ENCODE results near the gene DRD1.

The DRD1 gene

DNA sequence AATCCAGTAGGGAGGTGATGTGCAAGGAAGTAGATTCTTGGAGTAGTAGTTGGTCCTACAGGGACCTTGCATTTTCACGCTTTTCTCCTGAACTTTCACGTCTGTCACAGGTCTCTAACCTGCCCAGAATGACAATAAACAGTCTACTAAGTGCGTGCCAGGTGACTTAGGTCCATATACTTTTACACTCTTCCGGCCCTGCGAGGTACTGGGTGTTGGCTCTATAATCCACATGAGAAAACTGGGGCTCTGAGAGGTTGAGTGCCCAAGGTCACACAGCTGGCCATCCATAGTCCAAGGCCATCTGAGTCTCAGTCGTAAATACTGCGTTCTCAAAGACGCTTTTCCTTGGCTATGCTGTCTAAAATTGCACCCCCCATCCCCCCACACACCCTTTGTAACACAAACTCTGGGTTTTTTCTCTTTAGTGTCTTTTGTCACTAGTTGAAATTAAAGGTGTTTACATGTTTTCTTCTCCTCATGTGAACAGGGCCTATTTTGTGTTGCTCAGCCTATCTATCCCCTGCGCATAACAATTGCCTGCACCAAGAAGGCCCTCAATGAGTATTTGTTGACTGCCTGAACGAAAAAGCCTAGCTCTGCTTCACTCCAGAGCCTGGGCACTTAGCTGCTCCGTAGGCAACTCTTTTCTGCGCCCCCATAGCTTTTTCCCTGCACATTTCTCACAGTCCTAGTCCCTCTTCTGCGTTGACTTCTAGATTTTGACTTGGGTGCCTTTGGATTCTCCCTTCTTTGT is 35.3 kb upstream of the DRD1 start:
- no peak for TF ChIP-seq MAX (IDR thresholded peaks at IDR 0.05; ENCODE audit: low read depth, low read length)
- TF ChIP-seq MYC (IDR thresholded peaks at IDR 0.05; ENCODE audit: low read depth, low read length): no peak
- no peak for TF ChIP-seq POLR2A (IDR thresholded peaks at IDR 0.05; ENCODE audit: extremely low read depth, insufficient read length)
- TF ChIP-seq, protein P1, sequence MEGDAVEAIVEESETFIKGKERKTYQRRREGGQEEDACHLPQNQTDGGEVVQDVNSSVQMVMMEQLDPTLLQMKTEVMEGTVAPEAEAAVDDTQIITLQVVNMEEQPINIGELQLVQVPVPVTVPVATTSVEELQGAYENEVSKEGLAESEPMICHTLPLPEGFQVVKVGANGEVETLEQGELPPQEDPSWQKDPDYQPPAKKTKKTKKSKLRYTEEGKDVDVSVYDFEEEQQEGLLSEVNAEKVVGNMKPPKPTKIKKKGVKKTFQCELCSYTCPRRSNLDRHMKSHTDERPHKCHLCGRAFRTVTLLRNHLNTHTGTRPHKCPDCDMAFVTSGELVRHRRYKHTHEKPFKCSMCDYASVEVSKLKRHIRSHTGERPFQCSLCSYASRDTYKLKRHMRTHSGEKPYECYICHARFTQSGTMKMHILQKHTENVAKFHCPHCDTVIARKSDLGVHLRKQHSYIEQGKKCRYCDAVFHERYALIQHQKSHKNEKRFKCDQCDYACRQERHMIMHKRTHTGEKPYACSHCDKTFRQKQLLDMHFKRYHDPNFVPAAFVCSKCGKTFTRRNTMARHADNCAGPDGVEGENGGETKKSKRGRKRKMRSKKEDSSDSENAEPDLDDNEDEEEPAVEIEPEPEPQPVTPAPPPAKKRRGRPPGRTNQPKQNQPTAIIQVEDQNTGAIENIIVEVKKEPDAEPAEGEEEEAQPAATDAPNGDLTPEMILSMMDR (IDR thresholded peaks at IDR 0.05; ENCODE audit: low read depth, low read length): no peak
- no peak for DNase-seq (ENCODE audit: low read depth)
- peak overlapping the region; percentile 75 for H3K4me3 ChIP-seq (ENCODE audit: low read depth, low read length)

GRCh38 chr5:175478384-175479124 is 34.6 kb upstream of the DRD1 start, which contains the start of gene SFXN1:
Gene SFXN1, plus strand, starts transcription at chr5:175478560. Its CDS starts 13,544 bp downstream, at chr5:175492104.
- peak; percentile 59 for DNase-seq (ENCODE audit: low read depth)
- H3K4me3 ChIP-seq (ENCODE audit: low read depth, low read length): peak within 1 kb of the TSS; percentile 75
- TF ChIP-seq POLR2A (IDR thresholded peaks at IDR 0.05; ENCODE audit: extremely low read depth, insufficient read length) (peak; percentile 50), MAX (IDR thresholded peaks at IDR 0.05; ENCODE audit: low read depth, low read length) (no peak)
- TF ChIP-seq, protein P1 (IDR thresholded peaks at IDR 0.05; ENCODE audit: low read depth, low read length): no peak

DNA sequence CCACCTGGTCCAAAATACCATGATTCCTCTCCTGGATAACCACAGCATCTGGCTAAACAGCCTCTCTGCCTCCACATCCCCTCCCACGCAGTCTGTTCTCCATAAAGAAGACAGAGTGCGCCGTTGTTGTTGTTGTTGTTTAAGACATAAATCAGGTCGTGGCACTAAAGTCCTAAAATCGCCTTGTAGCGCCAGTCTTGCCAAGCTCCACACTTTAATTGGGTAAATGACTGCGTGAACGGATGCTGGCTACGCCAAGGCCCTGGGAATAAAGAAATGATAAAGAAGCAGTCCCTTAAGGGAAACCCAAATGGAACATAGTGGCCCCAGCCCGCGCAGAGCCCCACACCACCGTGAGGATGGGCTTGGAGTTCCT is 34.0 kb upstream of the DRD1 start:
- no peak for DNase-seq (ENCODE audit: low read depth)
- TF ChIP-seq POLR2A (IDR thresholded peaks at IDR 0.05; ENCODE audit: extremely low read depth, insufficient read length): no peak
- no peak for TF ChIP-seq MYC (IDR thresholded peaks at IDR 0.05; ENCODE audit: low read depth, low read length)
- TF ChIP-seq MAX (IDR thresholded peaks at IDR 0.05; ENCODE audit: low read depth, low read length): no peak
- TF ChIP-seq, protein P1 (IDR thresholded peaks at IDR 0.05; ENCODE audit: low read depth, low read length): no peak
- no peak overlapping the region for H3K4me3 ChIP-seq (ENCODE audit: low read depth, low read length)

GRCh38 chr5:175477440-175477839 is 33.5 kb upstream of the DRD1 start:
- H3K4me3 ChIP-seq (ENCODE audit: low read depth, low read length): no peak overlapping the region
- no peak for TF ChIP-seq MYC (IDR thresholded peaks at IDR 0.05; ENCODE audit: low read depth, low read length)
- no peak for TF ChIP-seq MAX (IDR thresholded peaks at IDR 0.05; ENCODE audit: low read depth, low read length)
- DNase-seq (ENCODE audit: low read depth): no peak

- TF ChIP-seq MAX (IDR thresholded peaks at IDR 0.05; ENCODE audit: low read depth, low read length) (no peak), POLR2A (IDR thresholded peaks at IDR 0.05; ENCODE audit: extremely low read depth, insufficient read length) (no peak), MYC (IDR thresholded peaks at IDR 0.05; ENCODE audit: low read depth, low read length) (no peak)
- TF ChIP-seq, protein P1 (IDR thresholded peaks at IDR 0.05; ENCODE audit: low read depth, low read length): no peak
- DNase-seq (ENCODE audit: low read depth): no peak
- no peak overlapping the region for H3K4me3 ChIP-seq (ENCODE audit: low read depth, low read length)
These were observed 31.3 kb upstream of the DRD1 start for GRCh38 chr5:175475248-175475647.

DNA sequence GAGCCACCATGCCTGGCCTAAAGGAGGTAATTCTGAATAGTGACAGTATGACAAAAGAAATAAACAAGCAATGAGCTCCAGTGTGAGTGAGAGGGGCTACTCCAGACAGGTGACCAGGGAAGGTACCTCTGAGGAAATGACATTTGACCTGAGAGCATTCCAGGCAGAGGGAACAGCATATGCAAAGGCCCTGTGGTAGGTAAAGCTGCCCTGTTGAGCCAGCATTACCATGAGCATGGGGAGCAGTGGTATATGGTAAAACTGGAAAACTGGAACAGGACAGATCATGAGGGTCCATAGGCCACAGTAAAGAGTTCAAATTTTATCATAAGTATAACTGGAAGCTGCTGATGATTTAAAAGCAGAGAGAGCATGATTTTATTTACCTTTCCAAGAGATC is 28.4 kb upstream of the DRD1 start:
- no peak for DNase-seq (ENCODE audit: low read depth)

More for the DNA sequence above, 28.4 kb upstream of the DRD1 start:
- TF ChIP-seq, protein P1 (IDR thresholded peaks at IDR 0.05; ENCODE audit: low read depth, low read length): no peak
- TF ChIP-seq POLR2A (IDR thresholded peaks at IDR 0.05; ENCODE audit: extremely low read depth, insufficient read length) (no peak), MYC (IDR thresholded peaks at IDR 0.05; ENCODE audit: low read depth, low read length) (no peak), MAX (IDR thresholded peaks at IDR 0.05; ENCODE audit: low read depth, low read length) (no peak)
- H3K4me3 ChIP-seq (ENCODE audit: low read depth, low read length): no peak overlapping the region

Measured in NB4 (cell line).